WTC11 (cell line): ENCODE data around the gene SLC9A7. TPM values are rescaled to one million over a fixed set of nuclear protein-coding genes. Genes with fewer than 3 reads are reported as not detected.

Experiments
- ATAC-seq: fragments of 200-7000 bp; cut with Tn5 transposase; 2 replicates; pipeline ENCODE4 v1.10.0; 2021; ENCODE audit warnings: mild to moderate bottlenecking, moderate library complexity
- CTCF ChIA-PET: fragments of 300-600 bp; sonication (Branson Sonifier 250); formaldehyde crosslinking; loops from one replicate; lab custom pipeline; 2021; ENCODE audit warnings: antibody characterized with exemption; lab: Charles Lee
- POLR2A ChIA-PET: fragments of 350-600 bp; sonication (Branson Sonifier 250); formaldehyde crosslinking; loops from one replicate; lab custom pipeline; 2021; ENCODE audit warnings: antibody characterized with exemption; lab: Charles Lee
- DNase-seq: peaks from one replicate; pipeline ENCODE4 v3.0.0; 2021; ENCODE audit warnings: low spot score
- H3K27ac Mint-ChIP-seq: 2 replicates; pipeline ENCODE4 v1.8.0; 2021; ENCODE audit warnings: mixed read lengths
- H3K27me3 Mint-ChIP-seq: 2 replicates; pipeline ENCODE4 v1.8.0; 2021; ENCODE audit warnings: low read depth, mild to moderate bottlenecking, moderate library complexity, mixed read lengths
- H3K36me3 Mint-ChIP-seq: 2 replicates; pipeline ENCODE4 v1.8.0; 2021; ENCODE audit warnings: mixed read lengths
- H3K4me1 Mint-ChIP-seq: 2 replicates; pipeline ENCODE4 v1.8.0; 2022; ENCODE audit warnings: mixed read lengths
- H3K4me3 Mint-ChIP-seq: 2 replicates; pipeline ENCODE4 v1.8.0; 2021; ENCODE audit warnings: mild to moderate bottlenecking, moderate library complexity, mixed read lengths
- H3K9me3 Mint-ChIP-seq: 2 replicates; pipeline ENCODE4 v1.8.0; 2021; ENCODE audit warnings: mixed read lengths
- CBFB ChIP-seq: sonication (generic); formaldehyde crosslinking; IDR thresholded peaks from 2 replicates; pipeline ENCODE4 v1.8.1; 2022; ENCODE audit warnings: mild to moderate bottlenecking, low read depth, missing genetic modification reagents
- ELF4 ChIP-seq: sonication (generic); formaldehyde crosslinking; IDR thresholded peaks from 2 replicates; pipeline ENCODE4 v1.8.1; 2022; ENCODE audit warnings: low read depth, mild to moderate bottlenecking, moderate library complexity, missing genetic modification reagents
- FOXP1 ChIP-seq: sonication (generic); formaldehyde crosslinking; IDR thresholded peaks from 2 replicates; pipeline ENCODE4 v1.8.0; 2022; ENCODE audit warnings: missing genetic modification reagents, mild to moderate bottlenecking, moderate library complexity, borderline replicate concordance
- JAZF1 ChIP-seq: fragments of 250-450 bp; sonication (Bioruptor Pico); IDR thresholded peaks from 2 replicates; pipeline ENCODE4 v1.9.0; 2021; ENCODE audit warnings: moderate library complexity, mild to moderate bottlenecking, inconsistent platforms
- MXD4 ChIP-seq: fragments of 250-450 bp; sonication (Bioruptor Pico); IDR thresholded peaks from 2 replicates; pipeline ENCODE4 v1.8.0; 2021; ENCODE audit warnings: mild to moderate bottlenecking, moderate library complexity, borderline replicate concordance
- NFATC4 ChIP-seq: fragments of 250-450 bp; sonication (Bioruptor Pico); IDR thresholded peaks from 2 replicates; pipeline ENCODE4 v1.9.0; 2021; ENCODE audit warnings: mild to moderate bottlenecking
- NR1H2 ChIP-seq: sonication (generic); formaldehyde crosslinking; IDR thresholded peaks from 2 replicates; pipeline ENCODE4 v1.9.0; 2021; ENCODE audit warnings: mild to moderate bottlenecking, moderate library complexity, missing genetic modification reagents
- OVOL2 ChIP-seq: fragments of 250-450 bp; sonication (Bioruptor Pico); IDR thresholded peaks from 2 replicates; pipeline ENCODE4 v1.9.0; 2021; ENCODE audit warnings: mild to moderate bottlenecking, borderline replicate concordance
- PRRX2 ChIP-seq: fragments of 250-450 bp; sonication (Bioruptor Pico); IDR thresholded peaks from 2 replicates; pipeline ENCODE4 v1.8.0; 2021; ENCODE audit warnings: mild to moderate bottlenecking
- RORB ChIP-seq: fragments of 250-450 bp; sonication (Bioruptor Pico); IDR thresholded peaks from 2 replicates; pipeline ENCODE4 v1.9.0; 2021; ENCODE audit warnings: mild to moderate bottlenecking
- SP1 ChIP-seq: sonication (generic); formaldehyde crosslinking; conservative IDR thresholded peaks from 2 replicates; pipeline ENCODE4 v1.8.1; 2022; ENCODE audit warnings: missing genetic modification reagents
- TEAD4 ChIP-seq: sonication (generic); formaldehyde crosslinking; IDR thresholded peaks from 2 replicates; pipeline ENCODE4 v1.8.0; 2022; ENCODE audit warnings: mild to moderate bottlenecking, missing genetic modification reagents
- ZNF317 ChIP-seq: sonication (generic); formaldehyde crosslinking; IDR thresholded peaks from 2 replicates; pipeline ENCODE4 v1.8.1; 2023; ENCODE audit warnings: low read depth, mild to moderate bottlenecking, moderate library complexity, missing genetic modification reagents, borderline replicate concordance
- total RNA-seq: library from RNA; stranded (reverse); gene quantifications from 3 replicates; pipeline ENCODE4 v1.2.3, GENCODE V29; 2021
- TF ChIP-seq, protein P1 (sequence below): sonication (generic); formaldehyde crosslinking; IDR thresholded peaks from 2 replicates; pipeline ENCODE4 v1.8.0; 2022; ENCODE audit warnings: missing genetic modification reagents
- TF ChIP-seq, protein P2 (sequence below): sonication (generic); formaldehyde crosslinking; IDR thresholded peaks from 2 replicates; pipeline ENCODE4 v1.8.0; 2022; ENCODE audit warnings: mild to moderate bottlenecking, missing genetic modification reagents
- TF ChIP-seq, protein P3 (sequence below): sonication (generic); formaldehyde crosslinking; IDR thresholded peaks from 2 replicates; pipeline ENCODE4 v1.8.1; 2023; ENCODE audit warnings: mild to moderate bottlenecking, missing genetic modification reagents
- TF ChIP-seq, protein P4 (sequence below): sonication (generic); formaldehyde crosslinking; IDR thresholded peaks from 2 replicates; pipeline ENCODE4 v1.8.1; 2023; ENCODE audit warnings: mild to moderate bottlenecking, missing genetic modification reagents
- TF ChIP-seq, protein P5 (sequence below): sonication (generic); formaldehyde crosslinking; IDR thresholded peaks from 2 replicates; pipeline ENCODE4 v1.8.0; 2023; ENCODE audit warnings: mild to moderate bottlenecking, missing genetic modification reagents
- TF ChIP-seq, protein P6 (sequence below): sonication (generic); formaldehyde crosslinking; IDR thresholded peaks from 2 replicates; pipeline ENCODE4 v1.8.1; 2022; ENCODE audit warnings: low read depth, missing genetic modification reagents, borderline replicate concordance

SLC9A7 gene
- total RNA-seq, 1 experiment from 2014 or later, result 18.0 TPM

DNA sequence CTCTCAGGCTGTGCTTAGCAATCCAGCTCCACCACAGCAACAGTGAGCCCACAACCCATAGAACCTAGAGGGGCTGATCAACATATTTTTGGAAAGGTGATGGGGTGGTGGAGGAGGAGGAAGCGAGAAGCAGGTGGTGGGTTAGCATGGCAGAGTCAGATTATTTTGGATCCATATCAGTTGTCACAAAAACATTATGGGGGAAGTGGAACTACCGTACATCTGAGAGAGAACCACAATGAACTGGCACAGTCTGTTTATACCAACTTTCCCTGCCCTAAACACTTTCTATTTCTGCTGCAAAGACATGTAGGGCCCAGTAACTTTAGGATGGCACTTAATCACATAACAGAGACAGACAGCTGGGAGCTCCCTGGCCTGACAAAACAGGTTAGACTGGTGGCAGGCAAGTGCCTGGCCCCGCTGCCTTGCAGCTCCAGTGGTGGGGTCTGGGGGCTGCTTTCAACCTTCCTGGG, 4.3 kb downstream of the SLC9A7 start (continued):
- TF ChIP-seq, protein P1, sequence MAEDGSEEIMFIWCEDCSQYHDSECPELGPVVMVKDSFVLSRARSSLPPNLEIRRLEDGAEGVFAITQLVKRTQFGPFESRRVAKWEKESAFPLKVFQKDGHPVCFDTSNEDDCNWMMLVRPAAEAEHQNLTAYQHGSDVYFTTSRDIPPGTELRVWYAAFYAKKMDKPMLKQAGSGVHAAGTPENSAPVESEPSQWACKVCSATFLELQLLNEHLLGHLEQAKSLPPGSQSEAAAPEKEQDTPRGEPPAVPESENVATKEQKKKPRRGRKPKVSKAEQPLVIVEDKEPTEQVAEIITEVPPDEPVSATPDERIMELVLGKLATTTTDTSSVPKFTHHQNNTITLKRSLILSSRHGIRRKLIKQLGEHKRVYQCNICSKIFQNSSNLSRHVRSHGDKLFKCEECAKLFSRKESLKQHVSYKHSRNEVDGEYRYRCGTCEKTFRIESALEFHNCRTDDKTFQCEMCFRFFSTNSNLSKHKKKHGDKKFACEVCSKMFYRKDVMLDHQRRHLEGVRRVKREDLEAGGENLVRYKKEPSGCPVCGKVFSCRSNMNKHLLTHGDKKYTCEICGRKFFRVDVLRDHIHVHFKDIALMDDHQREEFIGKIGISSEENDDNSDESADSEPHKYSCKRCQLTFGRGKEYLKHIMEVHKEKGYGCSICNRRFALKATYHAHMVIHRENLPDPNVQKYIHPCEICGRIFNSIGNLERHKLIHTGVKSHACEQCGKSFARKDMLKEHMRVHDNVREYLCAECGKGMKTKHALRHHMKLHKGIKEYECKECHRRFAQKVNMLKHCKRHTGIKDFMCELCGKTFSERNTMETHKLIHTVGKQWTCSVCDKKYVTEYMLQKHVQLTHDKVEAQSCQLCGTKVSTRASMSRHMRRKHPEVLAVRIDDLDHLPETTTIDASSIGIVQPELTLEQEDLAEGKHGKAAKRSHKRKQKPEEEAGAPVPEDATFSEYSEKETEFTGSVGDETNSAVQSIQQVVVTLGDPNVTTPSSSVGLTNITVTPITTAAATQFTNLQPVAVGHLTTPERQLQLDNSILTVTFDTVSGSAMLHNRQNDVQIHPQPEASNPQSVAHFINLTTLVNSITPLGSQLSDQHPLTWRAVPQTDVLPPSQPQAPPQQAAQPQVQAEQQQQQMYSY (CRISPR knock-in tag), result no peak
- TF ChIP-seq CBFB (no peak), ELF4 (CRISPR knock-in tag) (no peak), ZNF317 (no peak)

DNA sequence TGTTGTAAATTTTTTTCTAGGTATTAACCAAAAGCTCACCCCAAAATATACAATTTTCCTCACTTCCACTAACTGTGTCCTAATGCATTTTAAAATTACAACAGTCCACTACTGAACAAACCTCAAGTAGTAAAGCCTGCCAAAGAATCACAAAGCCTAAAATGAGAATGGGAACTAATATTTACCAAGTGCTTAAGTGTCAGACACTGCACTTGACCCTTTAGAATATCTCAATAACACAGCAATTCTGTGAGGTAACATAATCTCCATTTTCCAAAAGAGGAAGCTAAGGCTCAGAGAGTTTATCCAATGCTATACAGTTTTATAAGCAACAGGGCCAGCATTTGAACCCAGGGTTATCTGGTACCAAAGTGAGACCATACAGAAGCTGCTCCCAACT, 4.9 kb downstream of the SLC9A7 start:
- DNase-seq, result no peak
- POLR2A ChIA-PET, result no interaction called here
- no peak for ATAC-seq
- Mint-ChIP-seq H3K4me3 (no peak overlapping the region), H3K27me3 (no peaks in the 10 kb centered on the region), H3K27ac (no peak overlapping the region), H3K9me3 (no peaks in the 10 kb centered on the region), H3K4me1 (peaks cover 28% of the 10 kb centered on the region), H3K36me3 (no peaks in the 10 kb centered on the region; the same call in 1 of the 2 replicates)
- TF ChIP-seq PRRX2 (CRISPR knock-in tag) (no peak), MXD4 (no peak), NR1H2 (CRISPR knock-in tag) (no peak), NFATC4 (CRISPR knock-in tag) (no peak), RORB (no peak), JAZF1 (CRISPR knock-in tag) (no peak), FOXP1 (CRISPR knock-in tag) (no peak), SP1 (CRISPR knock-in tag) (no peak), OVOL2 (no peak), TEAD4 (CRISPR knock-in tag) (no peak)
- TF ChIP-seq, protein P2, sequence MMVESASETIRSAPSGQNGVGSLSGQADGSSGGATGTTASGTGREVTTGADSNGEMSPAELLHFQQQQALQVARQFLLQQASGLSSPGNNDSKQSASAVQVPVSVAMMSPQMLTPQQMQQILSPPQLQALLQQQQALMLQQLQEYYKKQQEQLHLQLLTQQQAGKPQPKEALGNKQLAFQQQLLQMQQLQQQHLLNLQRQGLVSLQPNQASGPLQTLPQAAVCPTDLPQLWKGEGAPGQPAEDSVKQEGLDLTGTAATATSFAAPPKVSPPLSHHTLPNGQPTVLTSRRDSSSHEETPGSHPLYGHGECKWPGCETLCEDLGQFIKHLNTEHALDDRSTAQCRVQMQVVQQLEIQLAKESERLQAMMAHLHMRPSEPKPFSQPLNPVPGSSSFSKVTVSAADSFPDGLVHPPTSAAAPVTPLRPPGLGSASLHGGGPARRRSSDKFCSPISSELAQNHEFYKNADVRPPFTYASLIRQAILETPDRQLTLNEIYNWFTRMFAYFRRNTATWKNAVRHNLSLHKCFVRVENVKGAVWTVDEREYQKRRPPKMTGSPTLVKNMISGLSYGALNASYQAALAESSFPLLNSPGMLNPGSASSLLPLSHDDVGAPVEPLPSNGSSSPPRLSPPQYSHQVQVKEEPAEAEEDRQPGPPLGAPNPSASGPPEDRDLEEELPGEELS (CRISPR knock-in tag), result no peak
- TF ChIP-seq, protein P3, sequence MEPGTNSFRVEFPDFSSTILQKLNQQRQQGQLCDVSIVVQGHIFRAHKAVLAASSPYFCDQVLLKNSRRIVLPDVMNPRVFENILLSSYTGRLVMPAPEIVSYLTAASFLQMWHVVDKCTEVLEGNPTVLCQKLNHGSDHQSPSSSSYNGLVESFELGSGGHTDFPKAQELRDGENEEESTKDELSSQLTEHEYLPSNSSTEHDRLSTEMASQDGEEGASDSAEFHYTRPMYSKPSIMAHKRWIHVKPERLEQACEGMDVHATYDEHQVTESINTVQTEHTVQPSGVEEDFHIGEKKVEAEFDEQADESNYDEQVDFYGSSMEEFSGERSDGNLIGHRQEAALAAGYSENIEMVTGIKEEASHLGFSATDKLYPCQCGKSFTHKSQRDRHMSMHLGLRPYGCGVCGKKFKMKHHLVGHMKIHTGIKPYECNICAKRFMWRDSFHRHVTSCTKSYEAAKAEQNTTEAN (CRISPR knock-in tag), result no peak
- TF ChIP-seq, protein P4, sequence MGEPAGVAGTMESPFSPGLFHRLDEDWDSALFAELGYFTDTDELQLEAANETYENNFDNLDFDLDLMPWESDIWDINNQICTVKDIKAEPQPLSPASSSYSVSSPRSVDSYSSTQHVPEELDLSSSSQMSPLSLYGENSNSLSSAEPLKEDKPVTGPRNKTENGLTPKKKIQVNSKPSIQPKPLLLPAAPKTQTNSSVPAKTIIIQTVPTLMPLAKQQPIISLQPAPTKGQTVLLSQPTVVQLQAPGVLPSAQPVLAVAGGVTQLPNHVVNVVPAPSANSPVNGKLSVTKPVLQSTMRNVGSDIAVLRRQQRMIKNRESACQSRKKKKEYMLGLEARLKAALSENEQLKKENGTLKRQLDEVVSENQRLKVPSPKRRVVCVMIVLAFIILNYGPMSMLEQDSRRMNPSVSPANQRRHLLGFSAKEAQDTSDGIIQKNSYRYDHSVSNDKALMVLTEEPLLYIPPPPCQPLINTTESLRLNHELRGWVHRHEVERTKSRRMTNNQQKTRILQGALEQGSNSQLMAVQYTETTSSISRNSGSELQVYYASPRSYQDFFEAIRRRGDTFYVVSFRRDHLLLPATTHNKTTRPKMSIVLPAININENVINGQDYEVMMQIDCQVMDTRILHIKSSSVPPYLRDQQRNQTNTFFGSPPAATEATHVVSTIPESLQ (CRISPR knock-in tag), result no peak
- TF ChIP-seq, protein P5, sequence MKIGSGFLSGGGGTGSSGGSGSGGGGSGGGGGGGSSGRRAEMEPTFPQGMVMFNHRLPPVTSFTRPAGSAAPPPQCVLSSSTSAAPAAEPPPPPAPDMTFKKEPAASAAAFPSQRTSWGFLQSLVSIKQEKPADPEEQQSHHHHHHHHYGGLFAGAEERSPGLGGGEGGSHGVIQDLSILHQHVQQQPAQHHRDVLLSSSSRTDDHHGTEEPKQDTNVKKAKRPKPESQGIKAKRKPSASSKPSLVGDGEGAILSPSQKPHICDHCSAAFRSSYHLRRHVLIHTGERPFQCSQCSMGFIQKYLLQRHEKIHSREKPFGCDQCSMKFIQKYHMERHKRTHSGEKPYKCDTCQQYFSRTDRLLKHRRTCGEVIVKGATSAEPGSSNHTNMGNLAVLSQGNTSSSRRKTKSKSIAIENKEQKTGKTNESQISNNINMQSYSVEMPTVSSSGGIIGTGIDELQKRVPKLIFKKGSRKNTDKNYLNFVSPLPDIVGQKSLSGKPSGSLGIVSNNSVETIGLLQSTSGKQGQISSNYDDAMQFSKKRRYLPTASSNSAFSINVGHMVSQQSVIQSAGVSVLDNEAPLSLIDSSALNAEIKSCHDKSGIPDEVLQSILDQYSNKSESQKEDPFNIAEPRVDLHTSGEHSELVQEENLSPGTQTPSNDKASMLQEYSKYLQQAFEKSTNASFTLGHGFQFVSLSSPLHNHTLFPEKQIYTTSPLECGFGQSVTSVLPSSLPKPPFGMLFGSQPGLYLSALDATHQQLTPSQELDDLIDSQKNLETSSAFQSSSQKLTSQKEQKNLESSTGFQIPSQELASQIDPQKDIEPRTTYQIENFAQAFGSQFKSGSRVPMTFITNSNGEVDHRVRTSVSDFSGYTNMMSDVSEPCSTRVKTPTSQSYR, result no peak
- TF ChIP-seq, protein P6, sequence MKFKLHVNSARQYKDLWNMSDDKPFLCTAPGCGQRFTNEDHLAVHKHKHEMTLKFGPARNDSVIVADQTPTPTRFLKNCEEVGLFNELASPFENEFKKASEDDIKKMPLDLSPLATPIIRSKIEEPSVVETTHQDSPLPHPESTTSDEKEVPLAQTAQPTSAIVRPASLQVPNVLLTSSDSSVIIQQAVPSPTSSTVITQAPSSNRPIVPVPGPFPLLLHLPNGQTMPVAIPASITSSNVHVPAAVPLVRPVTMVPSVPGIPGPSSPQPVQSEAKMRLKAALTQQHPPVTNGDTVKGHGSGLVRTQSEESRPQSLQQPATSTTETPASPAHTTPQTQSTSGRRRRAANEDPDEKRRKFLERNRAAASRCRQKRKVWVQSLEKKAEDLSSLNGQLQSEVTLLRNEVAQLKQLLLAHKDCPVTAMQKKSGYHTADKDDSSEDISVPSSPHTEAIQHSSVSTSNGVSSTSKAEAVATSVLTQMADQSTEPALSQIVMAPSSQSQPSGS, result no peak
- CTCF ChIA-PET, result interaction anchor here (0.6 to 1.7 kb wide), 2 partner anchors 29 to 42 kb away, joined by 3 to 5 read pairs; no protein-coding TSS in a partner anchor
